ENCODE data around the gene RUFY4.
"Not testable (repeated sequence)": the region's sequence is repeated elsewhere in the genome, so short reads cannot be mapped to it uniquely, and the experiment has no call there.

The RUFY4 gene

GRCh38 chr2:218031771-218032257 lies 37.2 kb upstream of the RUFY4 start:
- DNase-seq, result no peak

- DNase-seq, result no peak
Observed at GRCh38 chr2:218032336-218033171, 36.5 kb upstream of the RUFY4 start.

GRCh38 chr2:218033208-218033589 lies 35.9 kb upstream of the RUFY4 start:
- no peak for DNase-seq

GRCh38 chr2:218033590-218034496 lies 35.2 kb upstream of the RUFY4 start:
- no peak for DNase-seq

- DNase-seq, result peak; percentile 77
Observed at GRCh38 chr2:218034497-218035213, 34.4 kb upstream of the RUFY4 start.

GRCh38 chr2:218035463-218036100 lies 33.5 kb upstream of the RUFY4 start:
- no peak for DNase-seq

- DNase-seq, result no peak
Observed at GRCh38 chr2:218036371-218036770, 32.7 kb upstream of the RUFY4 start.

- no peak for DNase-seq
Observed at GRCh38 chr2:218039171-218039570, 29.9 kb upstream of the RUFY4 start.

- DNase-seq, result no peak
Observed at GRCh38 chr2:218040883-218041282, 28.2 kb upstream of the RUFY4 start.

GRCh38 chr2:218041302-218042168 lies 27.5 kb upstream of the RUFY4 start:
- no peak for DNase-seq

GRCh38 chr2:218043100-218043499 lies 26.0 kb upstream of the RUFY4 start:
- no peak for DNase-seq

- no peak for DNase-seq
Observed at GRCh38 chr2:218043701-218044109, 25.3 kb upstream of the RUFY4 start.

- DNase-seq, result not testable (repeated sequence)
Observed at GRCh38 chr2:218044599-218044998, 24.5 kb upstream of the RUFY4 start.

- DNase-seq, result no peak
Observed at GRCh38 chr2:218046238-218046637, 22.8 kb upstream of the RUFY4 start.

GRCh38 chr2:218047536-218048225 lies 21.4 kb upstream of the RUFY4 start:
- no peak for DNase-seq

GRCh38 chr2:218051903-218052302 lies 17.1 kb upstream of the RUFY4 start:
- DNase-seq, result no peak

- DNase-seq, result no peak
Observed at GRCh38 chr2:218059289-218059688, 9.8 kb upstream of the RUFY4 start.

- DNase-seq, result no peak
Observed at GRCh38 chr2:218060118-218060517, 8.9 kb upstream of the RUFY4 start.

- no peak for DNase-seq
Observed at GRCh38 chr2:218060950-218061660, 7.9 kb upstream of the RUFY4 start.

GRCh38 chr2:218063486-218063885 lies 5.6 kb upstream of the RUFY4 start:
- DNase-seq, result no peak
